HL-60 (cell line): ENCODE measurements around the gene CENPX.
A peak's percentile ranks its signal among the peaks of the same experiment; 100 is the strongest.

Experiments used
- DNase-seq, 2 experiments: peaks; one replicate each; pipeline ENCODE4 v3.0.0-alpha.2; 2010 to 2020; ENCODE audit warnings: low read depth in 1 of 2, low spot score in 1 of 2
- H3K27ac ChIP-seq: fragments of 250-450 bp; sonication (Bioruptor Pico); replicated peaks from 2 replicates; pipeline ENCODE4 v1.5.1; 2020; ENCODE audit warnings: mild to moderate bottlenecking, moderate library complexity
- H3K27me3 ChIP-seq: fragments of 250-450 bp; sonication (Bioruptor Pico); 2 replicates; pipeline ENCODE4 v1.5.1; 2021; ENCODE audit warnings: mild to moderate bottlenecking, moderate library complexity; ENCODE audit not compliant: insufficient read depth, poor library complexity, severe bottlenecking
- H3K4me3 ChIP-seq: replicated peaks from 2 replicates; pipeline ENCODE4 v1.5.1; 2011; ENCODE audit warnings: mild to moderate bottlenecking, control low read depth, low read length; ENCODE audit not compliant: insufficient read depth
- GABPA ChIP-seq: IDR thresholded peaks from 2 replicates; pipeline ENCODE4 v1.6.1; 2012; ENCODE audit warnings: low read depth
- POLR2AphosphoS5 ChIP-seq: IDR thresholded peaks from 2 replicates; pipeline ENCODE4 v1.6.1; 2012; ENCODE audit warnings: low read depth
- SPI1 ChIP-seq: IDR thresholded peaks from 2 replicates; pipeline ENCODE4 v1.6.1; 2012; ENCODE audit warnings: low read depth, mild to moderate bottlenecking, borderline replicate concordance
- TF ChIP-seq, protein P1 (sequence below): IDR thresholded peaks from 2 replicates; pipeline ENCODE4 v1.6.1; 2012; ENCODE audit warnings: low read depth; ENCODE audit not compliant: insufficient replicate concordance
- TF ChIP-seq, protein P2 (sequence below): IDR thresholded peaks from one replicate; pipeline ENCODE4 v1.5.1; 2011; ENCODE audit warnings: low read length, control low read depth, inconsistent platforms; ENCODE audit not compliant: insufficient read depth

Gene CENPX

DNA sequence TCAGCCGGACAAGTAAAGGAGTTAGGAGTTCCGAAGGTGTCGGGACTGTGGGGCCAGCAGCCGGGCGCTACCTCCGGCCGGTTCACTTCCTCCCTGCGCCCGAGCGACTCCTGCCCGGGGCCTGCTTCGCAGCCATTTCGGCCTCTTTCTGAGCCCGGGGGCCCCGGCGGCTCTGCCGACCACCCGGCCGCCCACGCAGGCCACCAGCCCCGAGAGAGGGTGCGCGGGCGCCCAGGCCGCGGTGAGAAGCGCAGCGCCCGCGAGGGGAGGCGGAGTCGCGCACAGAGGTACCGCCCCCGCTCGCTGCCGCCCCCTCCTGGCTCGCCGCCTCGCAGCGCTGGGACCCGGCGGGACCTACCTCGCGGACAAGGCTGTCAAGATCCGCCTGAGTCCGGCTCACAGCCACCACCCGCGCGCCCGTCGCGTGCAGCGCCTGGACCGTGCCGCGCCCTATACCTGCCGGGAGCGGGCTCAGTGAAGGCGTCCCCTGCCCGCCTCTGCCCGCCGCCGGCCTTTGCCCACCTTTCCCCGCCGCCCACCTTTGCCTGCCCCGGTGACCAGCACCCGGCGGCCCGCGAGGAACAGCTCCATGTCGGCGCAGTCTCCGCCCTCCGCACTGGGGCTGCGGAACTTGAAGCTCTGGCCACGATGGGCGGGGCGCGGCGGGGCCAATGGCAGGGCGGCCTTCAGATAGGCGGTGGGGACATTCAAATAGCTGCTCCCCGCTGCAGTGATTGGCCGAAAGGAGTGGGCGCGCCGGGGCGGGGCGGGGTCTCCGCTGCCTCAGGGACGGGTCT lies 14.6 kb upstream of the CENPX start, which contains the start of gene DCXR:
Gene DCXR (minus strand): TSS at position 606 of the 797 bp plus-strand sequence. CDS start 15 bp downstream, at position 591.
- peak; percentile 88 to 98 for DNase-seq
- TF ChIP-seq GABPA (no peak), SPI1 (peak; percentile 45; the same call in 1 of the 2 replicates), POLR2AphosphoS5 (peak; percentile 90)
- TF ChIP-seq, protein P1, sequence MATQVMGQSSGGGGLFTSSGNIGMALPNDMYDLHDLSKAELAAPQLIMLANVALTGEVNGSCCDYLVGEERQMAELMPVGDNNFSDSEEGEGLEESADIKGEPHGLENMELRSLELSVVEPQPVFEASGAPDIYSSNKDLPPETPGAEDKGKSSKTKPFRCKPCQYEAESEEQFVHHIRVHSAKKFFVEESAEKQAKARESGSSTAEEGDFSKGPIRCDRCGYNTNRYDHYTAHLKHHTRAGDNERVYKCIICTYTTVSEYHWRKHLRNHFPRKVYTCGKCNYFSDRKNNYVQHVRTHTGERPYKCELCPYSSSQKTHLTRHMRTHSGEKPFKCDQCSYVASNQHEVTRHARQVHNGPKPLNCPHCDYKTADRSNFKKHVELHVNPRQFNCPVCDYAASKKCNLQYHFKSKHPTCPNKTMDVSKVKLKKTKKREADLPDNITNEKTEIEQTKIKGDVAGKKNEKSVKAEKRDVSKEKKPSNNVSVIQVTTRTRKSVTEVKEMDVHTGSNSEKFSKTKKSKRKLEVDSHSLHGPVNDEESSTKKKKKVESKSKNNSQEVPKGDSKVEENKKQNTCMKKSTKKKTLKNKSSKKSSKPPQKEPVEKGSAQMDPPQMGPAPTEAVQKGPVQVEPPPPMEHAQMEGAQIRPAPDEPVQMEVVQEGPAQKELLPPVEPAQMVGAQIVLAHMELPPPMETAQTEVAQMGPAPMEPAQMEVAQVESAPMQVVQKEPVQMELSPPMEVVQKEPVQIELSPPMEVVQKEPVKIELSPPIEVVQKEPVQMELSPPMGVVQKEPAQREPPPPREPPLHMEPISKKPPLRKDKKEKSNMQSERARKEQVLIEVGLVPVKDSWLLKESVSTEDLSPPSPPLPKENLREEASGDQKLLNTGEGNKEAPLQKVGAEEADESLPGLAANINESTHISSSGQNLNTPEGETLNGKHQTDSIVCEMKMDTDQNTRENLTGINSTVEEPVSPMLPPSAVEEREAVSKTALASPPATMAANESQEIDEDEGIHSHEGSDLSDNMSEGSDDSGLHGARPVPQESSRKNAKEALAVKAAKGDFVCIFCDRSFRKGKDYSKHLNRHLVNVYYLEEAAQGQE: no peak
- TF ChIP-seq, protein P2, sequence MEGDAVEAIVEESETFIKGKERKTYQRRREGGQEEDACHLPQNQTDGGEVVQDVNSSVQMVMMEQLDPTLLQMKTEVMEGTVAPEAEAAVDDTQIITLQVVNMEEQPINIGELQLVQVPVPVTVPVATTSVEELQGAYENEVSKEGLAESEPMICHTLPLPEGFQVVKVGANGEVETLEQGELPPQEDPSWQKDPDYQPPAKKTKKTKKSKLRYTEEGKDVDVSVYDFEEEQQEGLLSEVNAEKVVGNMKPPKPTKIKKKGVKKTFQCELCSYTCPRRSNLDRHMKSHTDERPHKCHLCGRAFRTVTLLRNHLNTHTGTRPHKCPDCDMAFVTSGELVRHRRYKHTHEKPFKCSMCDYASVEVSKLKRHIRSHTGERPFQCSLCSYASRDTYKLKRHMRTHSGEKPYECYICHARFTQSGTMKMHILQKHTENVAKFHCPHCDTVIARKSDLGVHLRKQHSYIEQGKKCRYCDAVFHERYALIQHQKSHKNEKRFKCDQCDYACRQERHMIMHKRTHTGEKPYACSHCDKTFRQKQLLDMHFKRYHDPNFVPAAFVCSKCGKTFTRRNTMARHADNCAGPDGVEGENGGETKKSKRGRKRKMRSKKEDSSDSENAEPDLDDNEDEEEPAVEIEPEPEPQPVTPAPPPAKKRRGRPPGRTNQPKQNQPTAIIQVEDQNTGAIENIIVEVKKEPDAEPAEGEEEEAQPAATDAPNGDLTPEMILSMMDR: peak; percentile 68
- H3K27me3 ChIP-seq: no peaks in the 10 kb centered on the region
- peak within 1 kb of the TSS; percentile 86 for H3K27ac ChIP-seq
- H3K4me3 ChIP-seq: peak within 1 kb of the TSS; percentile 56

DNA sequence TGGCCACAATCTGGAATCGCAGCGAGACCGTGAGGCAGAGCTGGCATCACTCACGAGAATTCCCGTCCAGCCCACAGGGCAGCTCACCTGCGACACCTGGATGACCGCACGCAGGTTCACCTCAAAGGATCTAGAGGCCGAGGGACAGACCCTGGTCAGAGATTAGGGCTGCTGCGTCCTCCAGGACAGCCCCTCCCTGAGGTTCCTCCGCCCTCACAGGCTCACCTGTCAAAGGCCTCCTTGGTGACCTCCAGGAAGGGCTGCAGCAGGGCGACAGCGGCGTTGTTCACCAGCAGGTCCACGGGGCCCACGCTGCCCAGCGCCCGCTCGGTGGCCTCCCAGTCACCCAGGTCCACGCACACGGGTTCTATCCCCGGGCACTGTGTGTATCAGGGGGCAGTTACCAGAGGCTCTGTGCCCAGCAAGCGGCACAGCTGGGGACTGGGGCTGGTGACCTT lies 14.0 kb upstream of the CENPX start:
- no peak for DNase-seq
- Histone ChIP-seq H3K4me3 (peak overlapping the region; percentile 56), H3K27me3 (no peaks in the 10 kb centered on the region), H3K27ac (peak overlapping the region; percentile 86)
- TF ChIP-seq, protein P2: no peak
- TF ChIP-seq, protein P1: no peak
- TF ChIP-seq POLR2AphosphoS5 (no peak), GABPA (no peak), SPI1 (no peak)

DNA sequence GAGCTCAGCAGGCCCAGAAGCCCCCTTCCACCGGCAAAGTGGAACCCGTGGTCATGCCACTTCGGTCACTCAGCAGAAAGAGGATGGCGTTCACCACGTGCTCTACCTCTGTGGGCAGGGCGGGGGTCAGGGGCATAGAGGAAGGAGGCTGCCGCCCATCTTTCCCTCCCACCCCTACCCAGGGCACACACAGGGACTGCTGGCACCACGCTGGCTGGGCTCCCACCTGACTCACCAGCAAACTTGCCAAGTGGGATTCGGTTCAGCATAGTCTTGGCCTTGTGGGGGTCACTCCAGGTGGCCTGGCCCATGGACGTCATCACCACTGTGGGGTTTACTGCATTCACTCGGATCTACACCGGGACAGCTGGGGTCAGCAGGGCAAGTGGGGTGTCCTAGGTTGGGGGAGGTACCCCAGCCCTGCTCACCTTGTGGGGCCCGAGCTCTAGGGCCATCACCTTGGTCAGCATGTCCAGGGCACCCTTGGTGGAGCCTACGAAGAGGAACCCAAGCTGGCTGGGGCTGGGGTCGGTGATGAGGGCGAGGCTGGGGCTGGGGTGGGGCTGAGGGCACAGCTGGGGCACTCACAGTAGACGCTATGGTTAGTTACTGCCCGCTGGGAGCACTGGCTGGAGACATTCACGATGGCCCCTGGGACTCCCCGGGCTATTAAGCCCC lies 13.4 kb upstream of the CENPX start:
- Histone ChIP-seq H3K27ac (no peak overlapping the region), H3K27me3 (no peaks in the 10 kb centered on the region), H3K4me3 (peak overlapping the region; percentile 56)
- TF ChIP-seq, protein P2: no peak
- TF ChIP-seq, protein P1: no peak
- TF ChIP-seq SPI1 (no peak), GABPA (no peak), POLR2AphosphoS5 (no peak)
- DNase-seq: no peak
